ENCODE measurements around the gene TMEM163.

The TMEM163 gene

GRCh38 chr2:134432435-134432883 is 286.3 kb downstream of the TMEM163 start:
- TF ChIP-seq CTCF (IDR thresholded peaks at IDR 0.05; ENCODE audit: low read depth, low read length) = no peak
- no peak for DNase-seq (ENCODE audit: extremely low read depth, low read depth)

GRCh38 chr2:134431838-134432434 is 286.9 kb downstream of the TMEM163 start:
- no peak for TF ChIP-seq CTCF (IDR thresholded peaks at IDR 0.05; ENCODE audit: low read depth, low read length)
- no peak for DNase-seq (ENCODE audit: extremely low read depth, low read depth)

GRCh38 chr2:134429886-134430285 is 288.9 kb downstream of the TMEM163 start:
- no peak for DNase-seq (ENCODE audit: extremely low read depth, low read depth)
- TF ChIP-seq CTCF (IDR thresholded peaks at IDR 0.05; ENCODE audit: low read depth, low read length) = no peak

GRCh38 chr2:134426721-134427120 is 292.1 kb downstream of the TMEM163 start:
- TF ChIP-seq CTCF (IDR thresholded peaks at IDR 0.05; ENCODE audit: low read depth, low read length) = no peak
- no peak for DNase-seq (ENCODE audit: extremely low read depth, low read depth)

GRCh38 chr2:134425724-134426496 is 292.9 kb downstream of the TMEM163 start:
- no peak for DNase-seq (ENCODE audit: extremely low read depth, low read depth)
- no peak for TF ChIP-seq CTCF (IDR thresholded peaks at IDR 0.05; ENCODE audit: low read depth, low read length)

GRCh38 chr2:134421556-134422328 is 297.1 kb downstream of the TMEM163 start:
- DNase-seq (ENCODE audit: extremely low read depth, low read depth) = no peak
- no peak for TF ChIP-seq CTCF (IDR thresholded peaks at IDR 0.05; ENCODE audit: low read depth, low read length)

GRCh38 chr2:134420920-134421319 is 297.9 kb downstream of the TMEM163 start:
- no peak for DNase-seq (ENCODE audit: extremely low read depth, low read depth)
- TF ChIP-seq CTCF (IDR thresholded peaks at IDR 0.05; ENCODE audit: low read depth, low read length) = no peak

Measured in AG09319 (cell line).